Activated CD4-positive, alpha-beta memory T cell treated with anti-CD3 and anti-CD28 coated beads for 36 hours (primary cell): Measurements from ENCODE around the gene IL27RA. TPM values are rescaled to one million over a fixed set of nuclear protein-coding genes. Genes with fewer than 3 reads are reported as not detected.

Experiments
- total RNA-seq, 2 experiments: library from RNA; stranded (reverse); gene quantifications; one replicate each; pipeline ENCODE4 v1.2.3, GENCODE V29; 2021

Gene IL27RA
- total RNA-seq, 2 experiments from 2014 or later, result 61.9 to 62.0 TPM

Other genes with a start within 250 kb of the IL27RA start
- 10 to 100 TPM in 1 of 2 experiments, 1 to 10 TPM in 1; 9.2 to 10.2 TPM for gene ZSWIM4, start 236.3 kb upstream of the IL27RA start, total RNA-seq
- 1 to 10 TPM; 1.1 to 2.7 TPM for gene NANOS3, start 154.6 kb upstream of the IL27RA start, total RNA-seq
- gene BRME1, start 125.6 kb upstream of the IL27RA start, total RNA-seq, result 1 to 10 TPM; 7.7 to 9.0 TPM
- gene CC2D1A, start 125.6 kb upstream of the IL27RA start, total RNA-seq, result 10 to 100 TPM; 25.8 to 31.0 TPM
- gene PODNL1, start 93.3 kb upstream of the IL27RA start, total RNA-seq, result under 1 TPM; 0.34 to 0.50 TPM
- 10 to 100 TPM; 67.0 to 72.0 TPM for gene DCAF15, start 79.3 kb upstream of the IL27RA start, total RNA-seq
- gene RFX1, start 25.4 kb upstream of the IL27RA start, total RNA-seq, result 10 to 100 TPM; 14.4 to 15.2 TPM
- not detected for gene RLN3, start 3.6 kb upstream of the IL27RA start, total RNA-seq
- gene PALM3, start 30.3 kb downstream of the IL27RA start, total RNA-seq, result not detected
- gene MISP3, start 41.0 kb downstream of the IL27RA start, total RNA-seq, result 1 to 10 TPM; 2.4 to 2.5 TPM
- not detected for gene C19orf67, start 54.0 kb downstream of the IL27RA start, total RNA-seq
- gene SAMD1, start 59.0 kb downstream of the IL27RA start, total RNA-seq, result 10 to 100 TPM; 74.5 to 77.6 TPM
- 10 to 100 TPM; 64.3 to 65.6 TPM for gene PRKACA, start 86.0 kb downstream of the IL27RA start, total RNA-seq
- 10 to 100 TPM; 67.7 to 70.8 TPM for gene ASF1B, start 104.8 kb downstream of the IL27RA start, total RNA-seq
- gene ADGRL1, start 174.4 kb downstream of the IL27RA start, total RNA-seq, result 10 to 100 TPM in 1 of 2 experiments, 1 to 10 TPM in 1; 8.4 to 10.9 TPM